Stomach (tissue), 9 donors: ENCODE data around the gene GLI1. TPM values are rescaled to one million over a fixed set of nuclear protein-coding genes. Genes with fewer than 3 reads are reported as not detected.

Source experiments
- DNase-seq, 2 donors: peaks; one replicate each; pipeline versions ENCODE4 v3.0.0 to v3.0.0-alpha.2; 2013 to 2019
- H3K27ac ChIP-seq, 5 donors: fragments of 200-600 bp in 4 of 5; sonication (generic) in 4 of 5; one replicate each; pipeline ENCODE4 v1.5.1; 2013 to 2019; ENCODE audit warnings: mild to moderate bottlenecking in 1 of 5, moderate library complexity in 1 of 5
- H3K27me3 ChIP-seq, 3 donors: fragments of 200-600 bp; sonication (generic); one replicate each; pipeline ENCODE4 v1.5.1; 2017 to 2019; ENCODE audit warnings: mixed run types in 1 of 3
- H3K36me3 ChIP-seq, 4 donors: fragments of 200-600 bp; sonication (generic); 1 replicate in 3 of 4; 2 replicates in 1 of 4; pipeline ENCODE4 v1.5.1; 2016 to 2019
- H3K4me1 ChIP-seq, 4 donors: fragments of 200-600 bp; sonication (generic); one replicate each; pipeline ENCODE4 v1.5.1; 2016 to 2019
- H3K4me3 ChIP-seq, 4 donors: fragments of 200-600 bp; sonication (generic) in 3 of 4; one replicate each; pipeline ENCODE4 v1.5.1; 2016 to 2019; ENCODE audit warnings: mild to moderate bottlenecking in 1 of 4
- H3K9me3 ChIP-seq, 4 donors: fragments of 200-600 bp; sonication (generic); one replicate each; pipeline ENCODE4 v1.5.1; 2016 to 2019
- EP300 ChIP-seq: sonication (generic); formaldehyde crosslinking; IDR thresholded peaks from one replicate; pipeline ENCODE4 v1.6.1; 2017; ENCODE audit warnings: antibody characterized with exemption
- POLR2A ChIP-seq, 4 donors: fragments of 450-650 bp; IDR thresholded peaks; one replicate each; pipeline ENCODE4 v1.6.1; 2016; ENCODE audit warnings: antibody characterized with exemption in 4 of 4, control low read depth in 2 of 4, mild to moderate bottlenecking in 1 of 4, moderate library complexity in 1 of 4
- POLR2AphosphoS5 ChIP-seq, 3 donors: sonication (generic); formaldehyde crosslinking; IDR thresholded peaks; one replicate each; pipeline ENCODE4 v1.6.1; 2016; ENCODE audit warnings: antibody characterized with exemption in 3 of 3
- WGBS, 5 donors: extraction: QIAGEN DNeasy Blood & Tissue Kit in 3 of 5; methylation state at CpG; one replicate each; pipeline versions ENCODE4 v1.1.5 to v1.1.7; 2013 to 2018; 5-methylcytosine and 5-hydroxymethylcytosine counted together
- intact Hi-C: fragments of 100-400 bp; cut with DNase I; formaldehyde crosslinking; loops from one replicate; pipeline ENCODE4 v1.15.1; 2023; ENCODE audit warnings: low total_unique reads
- polyA plus RNA-seq, 3 donors: library from polyadenylated mRNA; stranded (reverse); fragments of 200-250 nt; gene quantifications; one replicate each; pipeline ENCODE4 v1.2.3, GENCODE V29; 2013
- total RNA-seq, 5 donors: library from RNA; depleted of rRNA; stranded (reverse); fragments of >200 nt; gene quantifications; one replicate each; pipeline versions ENCODE4 v1.1.0 to v1.2.3, GENCODE V29; 2014 to 2016
- TF ChIP-seq, protein P1 (sequence below), 7 experiments: fragments of 450-650 bp in 4 of 7; fragments of 200-600 bp in 3 of 7; sonication (generic) in 3 of 7; IDR thresholded peaks; one replicate each; pipeline ENCODE4 v1.5.1; 2016 to 2019; ENCODE audit warnings: antibody characterized with exemption in 7 of 7, control low read depth in 2 of 7, mild to moderate bottlenecking in 1 of 7
- donor health status: healthy with polysubstance abuse.
- donor health status: Bipolar disorder and iron deficiency.
- donor health status: healthy.

The GLI1 gene
- total and polyA plus RNA-seq, 8 donors: 0.14 to 4.0 (median 0.73) TPM

DNA sequence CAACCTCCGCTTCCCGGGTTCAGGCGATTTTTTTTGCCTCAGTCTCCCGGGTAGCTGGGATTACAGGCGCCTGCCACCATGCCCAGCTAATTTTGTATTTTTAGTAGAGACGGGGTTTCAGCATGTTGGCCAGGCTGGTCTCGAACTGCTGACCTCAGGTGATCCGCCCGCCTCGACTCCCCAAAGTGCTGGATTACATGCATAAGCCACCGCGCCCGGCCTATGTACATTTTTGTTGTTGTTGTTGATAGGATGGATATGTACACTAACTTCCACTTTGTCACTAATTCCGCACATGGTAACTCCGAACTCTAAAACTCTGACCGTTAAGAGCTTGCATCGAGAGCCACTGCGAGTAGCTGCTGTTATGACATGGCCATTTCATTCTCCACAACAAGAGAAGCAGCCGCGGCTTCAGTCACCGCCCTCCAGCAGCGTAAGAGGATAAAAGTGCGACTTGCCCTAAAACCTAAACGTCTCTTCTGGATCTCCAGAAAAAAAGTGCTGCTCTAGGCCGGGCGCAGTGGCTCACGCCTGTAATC lies 27.5 kb downstream of the GLI1 start:
- H3K4me3 ChIP-seq: peak overlapping the region; percentile 91 to 99 (median 95)
- intact Hi-C loops: no loop called here
- peak overlapping the region in 4 of 5 donors; percentile 87 to 93 (median 90) for H3K27ac ChIP-seq
- 86 to 88% (median 87%) methylated on average over 26 to 27 of the region's 27 CpGs for WGBS, 5 donors
- H3K9me3 ChIP-seq: no peaks in the 10 kb centered on the region
- peaks cover 12 to 29% (median 23%) of the 10 kb centered on the region in 4 donors for H3K4me1 ChIP-seq
- peaks cover 20 to 32% (median 30%) of the 10 kb centered on the region in 4 donors for H3K36me3 ChIP-seq
- no peak for TF ChIP-seq POLR2AphosphoS5 (IDR thresholded peaks at IDR 0.05)
- no peak for TF ChIP-seq EP300
- TF ChIP-seq, protein P1, sequence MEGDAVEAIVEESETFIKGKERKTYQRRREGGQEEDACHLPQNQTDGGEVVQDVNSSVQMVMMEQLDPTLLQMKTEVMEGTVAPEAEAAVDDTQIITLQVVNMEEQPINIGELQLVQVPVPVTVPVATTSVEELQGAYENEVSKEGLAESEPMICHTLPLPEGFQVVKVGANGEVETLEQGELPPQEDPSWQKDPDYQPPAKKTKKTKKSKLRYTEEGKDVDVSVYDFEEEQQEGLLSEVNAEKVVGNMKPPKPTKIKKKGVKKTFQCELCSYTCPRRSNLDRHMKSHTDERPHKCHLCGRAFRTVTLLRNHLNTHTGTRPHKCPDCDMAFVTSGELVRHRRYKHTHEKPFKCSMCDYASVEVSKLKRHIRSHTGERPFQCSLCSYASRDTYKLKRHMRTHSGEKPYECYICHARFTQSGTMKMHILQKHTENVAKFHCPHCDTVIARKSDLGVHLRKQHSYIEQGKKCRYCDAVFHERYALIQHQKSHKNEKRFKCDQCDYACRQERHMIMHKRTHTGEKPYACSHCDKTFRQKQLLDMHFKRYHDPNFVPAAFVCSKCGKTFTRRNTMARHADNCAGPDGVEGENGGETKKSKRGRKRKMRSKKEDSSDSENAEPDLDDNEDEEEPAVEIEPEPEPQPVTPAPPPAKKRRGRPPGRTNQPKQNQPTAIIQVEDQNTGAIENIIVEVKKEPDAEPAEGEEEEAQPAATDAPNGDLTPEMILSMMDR (IDR thresholded peaks at IDR 0.05): no peak
- TF ChIP-seq POLR2A (IDR thresholded peaks at IDR 0.05): no peak
- no peak for DNase-seq
- H3K27me3 ChIP-seq: peaks cover 0 to 11% (median 0%) of the 10 kb centered on the region in 3 donors

DNA sequence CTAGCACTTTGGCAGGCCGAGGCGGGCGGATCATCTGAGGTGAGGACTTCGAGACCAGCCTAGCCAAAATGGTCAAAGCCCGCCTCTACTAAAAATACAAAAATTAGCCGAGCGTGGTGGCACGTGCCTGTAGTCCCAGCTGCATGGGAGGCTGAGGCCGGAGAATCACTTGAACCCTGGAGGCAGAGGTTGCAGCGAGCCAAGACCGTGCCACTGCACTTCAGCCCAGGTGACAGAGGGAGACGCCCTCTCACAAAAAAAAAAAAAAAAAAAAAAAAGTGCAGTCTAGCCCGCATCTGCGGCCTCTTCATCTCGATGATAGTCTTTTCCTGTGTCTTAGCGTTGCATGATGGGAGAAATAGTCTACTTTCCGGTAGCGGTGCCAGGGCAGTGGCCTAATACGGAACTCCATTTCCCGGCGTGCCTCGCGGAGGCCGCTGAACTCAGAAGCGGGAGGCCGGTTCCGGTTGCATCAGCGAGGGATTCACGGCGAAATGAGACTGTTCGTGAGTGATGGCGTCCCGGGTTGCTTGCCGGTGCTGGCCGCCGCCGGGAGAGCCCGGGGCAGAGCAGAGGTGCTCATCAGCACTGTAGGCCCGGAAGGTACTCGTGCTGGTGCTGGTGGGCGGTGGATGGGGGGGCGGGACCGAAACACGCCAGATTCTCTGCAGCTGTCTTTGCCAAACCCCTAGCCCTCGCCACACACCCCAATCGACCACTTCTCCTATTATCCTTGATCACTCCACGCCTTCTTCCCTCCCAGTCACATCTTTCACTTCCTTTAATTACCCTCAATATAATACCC lies 28.2 kb downstream of the GLI1 start, which contains the start of gene MARS1:
TSS of gene MARS1 (plus strand) at position 472 of the 805 bp plus-strand sequence. CDS start at position 495, 23 bp downstream.
- Histone ChIP-seq H3K27me3 (peaks cover 0 to 7% (median 0%) of the 10 kb centered on the region in 3 donors), H3K27ac (peak within 1 kb of the TSS; percentile 68 to 93 (median 88)), H3K36me3 (peaks cover 23 to 39% (median 37%) of the 10 kb centered on the region in 4 donors), H3K4me3 (peak within 1 kb of the TSS; percentile 91 to 99 (median 95)), H3K9me3 (no peaks in the 10 kb centered on the region), H3K4me1 (peaks cover 12 to 29% (median 23%) of the 10 kb centered on the region in 4 donors)
- DNase-seq: peak; percentile 96 to 98
- TF ChIP-seq EP300 (no peak), POLR2AphosphoS5 (IDR thresholded peaks at IDR 0.05) (peak; percentile 90 to 97 (median 94)), POLR2A (IDR thresholded peaks at IDR 0.05) (no peak)
- TF ChIP-seq, protein P1 (IDR thresholded peaks at IDR 0.05): peak in 1 of 7 experiments; percentile 33
- 6 to 12% (median 7%) methylated on average over 42 to 47 of the region's 47 CpGs for WGBS, 5 donors
- intact Hi-C loops: no loop called here

GRCh38 chr12:57488402-57489156 lies 29.0 kb downstream of the GLI1 start:
- WGBS, 5 donors: 27 to 30% (median 29%) methylated on average over 11 of the region's 11 CpGs
- peak overlapping the region; percentile 91 to 99 (median 95) for H3K4me3 ChIP-seq
- H3K36me3 ChIP-seq: peaks cover 26 to 41% (median 40%) of the 10 kb centered on the region in 4 donors
- no peaks in the 10 kb centered on the region for H3K9me3 ChIP-seq
- intact Hi-C loops: no loop called here
- TF ChIP-seq POLR2AphosphoS5 (IDR thresholded peaks at IDR 0.05) (no peak), EP300 (no peak), POLR2A (IDR thresholded peaks at IDR 0.05) (no peak)
- TF ChIP-seq, protein P1 (IDR thresholded peaks at IDR 0.05): no peak
- H3K27me3 ChIP-seq: peaks cover 0 to 7% (median 0%) of the 10 kb centered on the region in 3 donors
- no peak for DNase-seq
- H3K27ac ChIP-seq: peak overlapping the region; percentile 68 to 93 (median 88)
- H3K4me1 ChIP-seq: peaks cover 12 to 29% (median 23%) of the 10 kb centered on the region in 4 donors

DNA sequence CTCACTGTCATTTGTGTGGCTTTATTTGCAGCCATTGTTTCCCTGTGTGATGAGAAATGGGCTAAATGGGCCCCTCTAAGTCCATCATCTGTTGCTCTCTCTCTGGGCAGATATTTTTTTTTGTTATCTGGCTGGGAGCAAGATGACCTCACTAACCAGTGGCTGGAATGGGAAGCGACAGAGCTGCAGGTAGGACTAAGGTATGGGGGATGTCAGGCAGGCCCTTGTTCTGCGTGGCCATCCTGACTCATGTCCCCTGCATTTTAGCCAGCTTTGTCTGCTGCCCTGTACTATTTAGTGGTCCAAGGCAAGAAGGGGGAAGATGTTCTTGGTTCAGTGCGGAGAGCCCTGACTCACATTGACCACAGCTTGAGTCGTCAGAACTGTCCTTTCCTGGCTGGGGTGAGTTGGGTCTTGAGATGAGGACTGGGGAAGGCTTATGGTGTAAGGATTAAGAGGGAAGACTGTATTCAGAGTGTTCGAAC lies 29.6 kb downstream of the GLI1 start:
- Histone ChIP-seq H3K4me1 (peaks cover 12 to 29% (median 23%) of the 10 kb centered on the region in 4 donors), H3K27me3 (peaks cover 0 to 6% (median 0%) of the 10 kb centered on the region in 3 donors), H3K4me3 (peak overlapping the region in 2 of 4 donors; percentile 95 to 99), H3K9me3 (no peaks in the 10 kb centered on the region), H3K36me3 (peaks cover 26 to 45% (median 43%) of the 10 kb centered on the region in 4 donors), H3K27ac (peak overlapping the region in 2 of 5 donors; percentile 12 to 93)
- 83 to 89% (median 85%) methylated on average over 5 of the region's 5 CpGs for WGBS, 5 donors
- intact Hi-C loops: no loop called here
- TF ChIP-seq POLR2AphosphoS5 (IDR thresholded peaks at IDR 0.05) (no peak), POLR2A (IDR thresholded peaks at IDR 0.05) (no peak), EP300 (no peak)
- TF ChIP-seq, protein P1 (IDR thresholded peaks at IDR 0.05): no peak
- no peak for DNase-seq
